SK-N-SH treated with all-trans-retinoic acid at 6 μM for 48 hours (cell line): ENCODE data around the gene PEAR1.

ENCODE experiments used
- ATAC-seq: fragments of 200-7000 bp; cut with Tn5 transposase; 3 replicates; pipeline ENCODE4 v1.9.1; 2020; ENCODE audit warnings: mild to moderate bottlenecking, moderate library complexity
- ARNTL ChIP-seq: fragments of 450-650 bp; formaldehyde crosslinking; IDR thresholded peaks from 2 replicates; pipeline ENCODE4 v1.5.0; 2020; ENCODE audit warnings: low read depth, mild to moderate bottlenecking, moderate library complexity, borderline replicate concordance
- CSDC2 ChIP-seq: fragments of 250-450 bp; sonication (Bioruptor Pico); IDR thresholded peaks from 2 replicates; pipeline ENCODE4 v1.5.0; 2020; ENCODE audit warnings: mild to moderate bottlenecking, moderate library complexity
- ESRRG ChIP-seq: fragments of 250-450 bp; sonication (Bioruptor Pico); IDR thresholded peaks from 2 replicates; pipeline ENCODE4 v1.6.1; 2021; ENCODE audit warnings: mild to moderate bottlenecking
- GLIS3 ChIP-seq: fragments of 250-450 bp; sonication (Bioruptor Pico); IDR thresholded peaks from 2 replicates; pipeline ENCODE4 v1.5.0; 2020; ENCODE audit warnings: mild to moderate bottlenecking, moderate library complexity
- ISL1 ChIP-seq: fragments of 250-450 bp; sonication (Bioruptor Pico); IDR thresholded peaks from 2 replicates; pipeline ENCODE4 v2.1.2; 2022; ENCODE audit warnings: mild to moderate bottlenecking, moderate library complexity
- OSR1 ChIP-seq: fragments of 250-450 bp; sonication (Bioruptor Pico); IDR thresholded peaks from 2 replicates; pipeline ENCODE4 v1.8.0; 2022; ENCODE audit warnings: moderate library complexity, mild to moderate bottlenecking, inconsistent platforms
- RARB ChIP-seq: fragments of 250-450 bp; sonication (Bioruptor Pico); IDR thresholded peaks from 2 replicates; pipeline ENCODE4 v1.8.0; 2021; ENCODE audit warnings: mild to moderate bottlenecking, moderate library complexity
- SNAI2 ChIP-seq: fragments of 250-450 bp; sonication (Bioruptor Pico); IDR thresholded peaks from 2 replicates; pipeline ENCODE4 v1.5.0; 2020; ENCODE audit warnings: mild to moderate bottlenecking, moderate library complexity
- TOX ChIP-seq: fragments of 250-450 bp; sonication (Bioruptor Pico); IDR thresholded peaks from 2 replicates; pipeline ENCODE4 v1.8.0; 2021; ENCODE audit warnings: mild to moderate bottlenecking, moderate library complexity, borderline replicate concordance
- ZFP3 ChIP-seq: fragments of 250-450 bp; sonication (Bioruptor Pico); IDR thresholded peaks from 2 replicates; pipeline ENCODE4 v1.5.0; 2020; ENCODE audit warnings: mild to moderate bottlenecking, moderate library complexity
- ZFP30 ChIP-seq: fragments of 450-650 bp; formaldehyde crosslinking; IDR thresholded peaks from 2 replicates; pipeline ENCODE4 v1.5.0; 2022; ENCODE audit warnings: mild to moderate bottlenecking, moderate library complexity
- ZNF565 ChIP-seq: fragments of 450-650 bp; formaldehyde crosslinking; conservative IDR thresholded peaks from 2 replicates; pipeline ENCODE4 v1.5.0; 2020; ENCODE audit warnings: low read depth, mild to moderate bottlenecking, moderate library complexity
- ZNF8 ChIP-seq: fragments of 450-650 bp; formaldehyde crosslinking; IDR thresholded peaks from 2 replicates; pipeline ENCODE4 v1.5.0; 2020; ENCODE audit warnings: mild to moderate bottlenecking, moderate library complexity
- TF ChIP-seq, protein P1 (sequence below): fragments of 250-450 bp; sonication (Bioruptor Pico); IDR thresholded peaks from 2 replicates; pipeline ENCODE4 v1.5.1; 2020; ENCODE audit warnings: low read depth, mild to moderate bottlenecking, moderate library complexity
- TF ChIP-seq, protein P2 (sequence below): fragments of 250-450 bp; sonication (Bioruptor Pico); IDR thresholded peaks from 2 replicates; pipeline ENCODE4 v1.8.0; 2021; ENCODE audit warnings: low read depth, mild to moderate bottlenecking, moderate library complexity, borderline replicate concordance
- TF ChIP-seq, protein P3 (sequence below): fragments of 250-450 bp; sonication (Bioruptor Pico); IDR thresholded peaks from 2 replicates; pipeline ENCODE4 v1.5.0; 2020; ENCODE audit warnings: mild to moderate bottlenecking, moderate library complexity
- TF ChIP-seq, protein P4 (sequence below): fragments of 250-450 bp; sonication (Bioruptor Pico); IDR thresholded peaks from 2 replicates; pipeline ENCODE4 v1.8.0; 2020; ENCODE audit warnings: mild to moderate bottlenecking, moderate library complexity, borderline replicate concordance

The PEAR1 gene

DNA sequence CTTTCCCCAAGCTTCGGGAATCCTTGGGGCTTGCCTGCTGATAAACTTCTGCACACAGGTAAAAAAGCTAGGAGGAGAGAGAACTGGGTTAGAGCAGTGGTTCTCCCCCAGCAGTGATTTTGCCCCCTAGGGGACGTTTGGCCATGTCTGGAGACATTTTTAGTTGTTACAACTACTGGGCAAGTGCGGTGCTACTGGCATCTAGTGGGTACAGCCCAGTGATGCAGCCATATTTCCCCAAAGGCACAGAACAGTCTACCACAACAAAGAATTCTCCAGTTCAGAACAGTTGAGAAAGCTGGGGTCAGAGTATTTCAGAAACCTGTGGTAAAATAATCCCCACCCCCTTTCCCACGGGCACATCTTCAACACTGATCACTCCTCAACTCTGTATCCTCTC is 68.2 kb downstream of the PEAR1 start:
- ATAC-seq = peak; percentile 68
- no peak for TF ChIP-seq ARNTL (CRISPR knock-in tag)
- TF ChIP-seq, protein P1, sequence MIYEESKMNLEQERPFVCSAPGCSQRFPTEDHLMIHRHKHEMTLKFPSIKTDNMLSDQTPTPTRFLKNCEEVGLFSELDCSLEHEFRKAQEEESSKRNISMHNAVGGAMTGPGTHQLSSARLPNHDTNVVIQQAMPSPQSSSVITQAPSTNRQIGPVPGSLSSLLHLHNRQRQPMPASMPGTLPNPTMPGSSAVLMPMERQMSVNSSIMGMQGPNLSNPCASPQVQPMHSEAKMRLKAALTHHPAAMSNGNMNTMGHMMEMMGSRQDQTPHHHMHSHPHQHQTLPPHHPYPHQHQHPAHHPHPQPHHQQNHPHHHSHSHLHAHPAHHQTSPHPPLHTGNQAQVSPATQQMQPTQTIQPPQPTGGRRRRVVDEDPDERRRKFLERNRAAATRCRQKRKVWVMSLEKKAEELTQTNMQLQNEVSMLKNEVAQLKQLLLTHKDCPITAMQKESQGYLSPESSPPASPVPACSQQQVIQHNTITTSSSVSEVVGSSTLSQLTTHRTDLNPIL (CRISPR knock-in tag) = no peak
- TF ChIP-seq, all 23 proteins: peak for 0

- no peak for TF ChIP-seq ISL1 (CRISPR knock-in tag)
- TF ChIP-seq ZFP30 (CRISPR knock-in tag) = no peak
- TF ChIP-seq, protein P2, sequence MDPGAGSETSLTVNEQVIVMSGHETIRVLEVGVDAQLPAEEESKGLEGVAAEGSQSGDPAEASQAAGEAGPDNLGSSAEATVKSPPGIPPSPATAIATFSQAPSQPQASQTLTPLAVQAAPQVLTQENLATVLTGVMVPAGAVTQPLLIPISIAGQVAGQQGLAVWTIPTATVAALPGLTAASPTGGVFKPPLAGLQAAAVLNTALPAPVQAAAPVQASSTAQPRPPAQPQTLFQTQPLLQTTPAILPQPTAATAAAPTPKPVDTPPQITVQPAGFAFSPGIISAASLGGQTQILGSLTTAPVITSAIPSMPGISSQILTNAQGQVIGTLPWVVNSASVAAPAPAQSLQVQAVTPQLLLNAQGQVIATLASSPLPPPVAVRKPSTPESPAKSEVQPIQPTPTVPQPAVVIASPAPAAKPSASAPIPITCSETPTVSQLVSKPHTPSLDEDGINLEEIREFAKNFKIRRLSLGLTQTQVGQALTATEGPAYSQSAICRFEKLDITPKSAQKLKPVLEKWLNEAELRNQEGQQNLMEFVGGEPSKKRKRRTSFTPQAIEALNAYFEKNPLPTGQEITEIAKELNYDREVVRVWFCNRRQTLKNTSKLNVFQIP (CRISPR knock-in tag) = no peak
- TF ChIP-seq, protein P3, sequence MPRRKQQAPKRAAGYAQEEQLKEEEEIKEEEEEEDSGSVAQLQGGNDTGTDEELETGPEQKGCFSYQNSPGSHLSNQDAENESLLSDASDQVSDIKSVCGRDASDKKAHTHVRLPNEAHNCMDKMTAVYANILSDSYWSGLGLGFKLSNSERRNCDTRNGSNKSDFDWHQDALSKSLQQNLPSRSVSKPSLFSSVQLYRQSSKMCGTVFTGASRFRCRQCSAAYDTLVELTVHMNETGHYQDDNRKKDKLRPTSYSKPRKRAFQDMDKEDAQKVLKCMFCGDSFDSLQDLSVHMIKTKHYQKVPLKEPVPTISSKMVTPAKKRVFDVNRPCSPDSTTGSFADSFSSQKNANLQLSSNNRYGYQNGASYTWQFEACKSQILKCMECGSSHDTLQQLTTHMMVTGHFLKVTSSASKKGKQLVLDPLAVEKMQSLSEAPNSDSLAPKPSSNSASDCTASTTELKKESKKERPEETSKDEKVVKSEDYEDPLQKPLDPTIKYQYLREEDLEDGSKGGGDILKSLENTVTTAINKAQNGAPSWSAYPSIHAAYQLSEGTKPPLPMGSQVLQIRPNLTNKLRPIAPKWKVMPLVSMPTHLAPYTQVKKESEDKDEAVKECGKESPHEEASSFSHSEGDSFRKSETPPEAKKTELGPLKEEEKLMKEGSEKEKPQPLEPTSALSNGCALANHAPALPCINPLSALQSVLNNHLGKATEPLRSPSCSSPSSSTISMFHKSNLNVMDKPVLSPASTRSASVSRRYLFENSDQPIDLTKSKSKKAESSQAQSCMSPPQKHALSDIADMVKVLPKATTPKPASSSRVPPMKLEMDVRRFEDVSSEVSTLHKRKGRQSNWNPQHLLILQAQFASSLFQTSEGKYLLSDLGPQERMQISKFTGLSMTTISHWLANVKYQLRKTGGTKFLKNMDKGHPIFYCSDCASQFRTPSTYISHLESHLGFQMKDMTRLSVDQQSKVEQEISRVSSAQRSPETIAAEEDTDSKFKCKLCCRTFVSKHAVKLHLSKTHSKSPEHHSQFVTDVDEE = no peak
- no peak for TF ChIP-seq RARB (CRISPR knock-in tag)
- no peak for TF ChIP-seq CSDC2 (CRISPR knock-in tag)
- TF ChIP-seq, protein P4, sequence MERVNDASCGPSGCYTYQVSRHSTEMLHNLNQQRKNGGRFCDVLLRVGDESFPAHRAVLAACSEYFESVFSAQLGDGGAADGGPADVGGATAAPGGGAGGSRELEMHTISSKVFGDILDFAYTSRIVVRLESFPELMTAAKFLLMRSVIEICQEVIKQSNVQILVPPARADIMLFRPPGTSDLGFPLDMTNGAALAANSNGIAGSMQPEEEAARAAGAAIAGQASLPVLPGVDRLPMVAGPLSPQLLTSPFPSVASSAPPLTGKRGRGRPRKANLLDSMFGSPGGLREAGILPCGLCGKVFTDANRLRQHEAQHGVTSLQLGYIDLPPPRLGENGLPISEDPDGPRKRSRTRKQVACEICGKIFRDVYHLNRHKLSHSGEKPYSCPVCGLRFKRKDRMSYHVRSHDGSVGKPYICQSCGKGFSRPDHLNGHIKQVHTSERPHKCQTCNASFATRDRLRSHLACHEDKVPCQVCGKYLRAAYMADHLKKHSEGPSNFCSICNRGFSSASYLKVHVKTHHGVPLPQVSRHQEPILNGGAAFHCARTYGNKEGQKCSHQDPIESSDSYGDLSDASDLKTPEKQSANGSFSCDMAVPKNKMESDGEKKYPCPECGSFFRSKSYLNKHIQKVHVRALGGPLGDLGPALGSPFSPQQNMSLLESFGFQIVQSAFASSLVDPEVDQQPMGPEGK (CRISPR knock-in tag) = no peak
- TF ChIP-seq ZFP3 = no peak
- TF ChIP-seq OSR1 (CRISPR knock-in tag) = no peak
- TF ChIP-seq, protein P1 (CRISPR knock-in tag) = no peak
- no peak for TF ChIP-seq ZNF565 (CRISPR knock-in tag)
- TF ChIP-seq SNAI2 (CRISPR knock-in tag) = no peak
- TF ChIP-seq TOX = no peak
- no peak for TF ChIP-seq ESRRG (CRISPR knock-in tag)
- ATAC-seq = no peak
These were observed 70.1 kb downstream of the PEAR1 start for GRCh38 chr1:156963621-156964020.

- ATAC-seq = no peak
- TF ChIP-seq GLIS3 (CRISPR knock-in tag) (no peak), ZNF8 (CRISPR knock-in tag) (no peak), CSDC2 (CRISPR knock-in tag) (no peak), ZNF565 (CRISPR knock-in tag) (no peak)
- TF ChIP-seq, protein P2 (CRISPR knock-in tag) = no peak
These were observed 70.9 kb downstream of the PEAR1 start for GRCh38 chr1:156964441-156964840.
